Measurements from ENCODE around the gene OR6J1. TPM values are rescaled to one million over a fixed set of nuclear protein-coding genes. Genes with fewer than 3 reads are reported as not detected.
A peak's percentile ranks its signal among the peaks of the same experiment; 100 is the strongest.

The OR6J1 gene
- total RNA-seq, 1 experiment from 2014 or later: not detected

- peaks cover 25% of the 10 kb centered on the region for H3K4me1 ChIP-seq (ENCODE audit: insufficient read depth, low read length)
- H2AFZ ChIP-seq (ENCODE audit: low read length): no peak overlapping the region
- peaks cover 18% of the 10 kb centered on the region for H3K36me3 ChIP-seq (ENCODE audit: low read depth, low read length)
- no peak for ATAC-seq
- no peak overlapping the region for H3K4me3 ChIP-seq (ENCODE audit: low read length)
- CTCF ChIA-PET: no interaction called here
- TF ChIP-seq CTCF (conservative IDR thresholded peaks at IDR 0.05; ENCODE audit: low read depth, low read length): 0 out of 2 replicates have a peak, but pooled peaks have one; percentile 19
- TF ChIP-seq EZH2 (IDR thresholded peaks at IDR 0.05; ENCODE audit: low read length, unreplicated experiment): no peak
- TF ChIP-seq EZH2phosphoT487 (IDR thresholded peaks at IDR 0.05; ENCODE audit: borderline replicate concordance, low read length): no peak
- H3K4me2 ChIP-seq (ENCODE audit: low read length): peak overlapping the region; percentile 60; the same call in 1 of the 2 replicates
- no peaks in the 10 kb centered on the region for H3K27me3 ChIP-seq (ENCODE audit: low read length)
- H3K9me2 ChIP-seq (replicated peaks; ENCODE audit: low read length): no peaks in the 10 kb centered on the region
- no TSS peak for BruUV-seq (replicated peaks)
- H3K9ac ChIP-seq (ENCODE audit: low read length): no peak overlapping the region
- peaks cover 2% of the 10 kb centered on the region for H3F3A ChIP-seq (ENCODE audit: low read length, unreplicated experiment)
- H3K9me3 ChIP-seq (ENCODE audit: low read length): no peaks in the 10 kb centered on the region
- H4K20me1 ChIP-seq (ENCODE audit: low read length): no peaks in the 10 kb centered on the region
- POLR2A ChIA-PET (ENCODE audit: unreplicated experiment): interaction anchor here (0.5 kb wide), 1 partner anchor 29 kb away, joined by 3 read pairs; no protein-coding TSS in a partner anchor
- H3K27ac ChIP-seq (ENCODE audit: low read length): peak overlapping the region; percentile 65
- intact Hi-C loops (cut with micrococcal nuclease): loop anchor here (5.0 kb wide), 1 partner anchor 39 kb away; no protein-coding TSS in a partner anchor
- H3K79me2 ChIP-seq (ENCODE audit: low read length): no peaks in the 10 kb centered on the region
- DNase-seq: no peak
Observed at GRCh38 chr14:22613106-22613695, 31.0 kb downstream of the OR6J1 start.

GRCh38 chr14:22610931-22611330, 33.2 kb downstream of the OR6J1 start:
- Histone ChIP-seq H2AFZ (ENCODE audit: low read length) (no peak overlapping the region), H3K79me2 (ENCODE audit: low read length) (no peaks in the 10 kb centered on the region), H3F3A (ENCODE audit: low read length, unreplicated experiment) (peaks cover 7% of the 10 kb centered on the region), H4K20me1 (ENCODE audit: low read length) (no peaks in the 10 kb centered on the region), H3K27ac (ENCODE audit: low read length) (no peak overlapping the region), H3K9me3 (ENCODE audit: low read length) (no peaks in the 10 kb centered on the region), H3K36me3 (ENCODE audit: low read depth, low read length) (peaks cover 30% of the 10 kb centered on the region), H3K9me2 (replicated peaks; ENCODE audit: low read length) (no peaks in the 10 kb centered on the region), H3K4me3 (ENCODE audit: low read length) (no peak overlapping the region), H3K4me1 (ENCODE audit: insufficient read depth, low read length) (peaks cover 36% of the 10 kb centered on the region), H3K4me2 (ENCODE audit: low read length) (no peak overlapping the region), H3K27me3 (ENCODE audit: low read length) (no peaks in the 10 kb centered on the region), H3K9ac (ENCODE audit: low read length) (no peak overlapping the region)
- BruUV-seq (replicated peaks): no TSS peak
- intact Hi-C loops (cut with micrococcal nuclease): loop anchor here (5.0 kb wide), 1 partner anchor 41 kb away; no protein-coding TSS in a partner anchor
- no peak for TF ChIP-seq EZH2 (IDR thresholded peaks at IDR 0.05; ENCODE audit: low read length, unreplicated experiment)
- no peak for TF ChIP-seq CTCF (conservative IDR thresholded peaks at IDR 0.05; ENCODE audit: low read depth, low read length)
- no peak for TF ChIP-seq EZH2phosphoT487 (IDR thresholded peaks at IDR 0.05; ENCODE audit: borderline replicate concordance, low read length)
- ChIA-PET CTCF (no interaction called here), POLR2A (ENCODE audit: unreplicated experiment) (no interaction called here)
- ATAC-seq: no peak
- no peak for DNase-seq

- Histone ChIP-seq H2AFZ (ENCODE audit: low read length) (no peak overlapping the region), H3K27ac (ENCODE audit: low read length) (no peak overlapping the region), H3K4me2 (ENCODE audit: low read length) (no peak overlapping the region), H3K27me3 (ENCODE audit: low read length) (no peaks in the 10 kb centered on the region), H4K20me1 (ENCODE audit: low read length) (no peaks in the 10 kb centered on the region), H3K9ac (ENCODE audit: low read length) (no peak overlapping the region), H3K9me3 (ENCODE audit: low read length) (no peaks in the 10 kb centered on the region), H3K9me2 (replicated peaks; ENCODE audit: low read length) (no peaks in the 10 kb centered on the region), H3K79me2 (ENCODE audit: low read length) (no peaks in the 10 kb centered on the region), H3F3A (ENCODE audit: low read length, unreplicated experiment) (peaks cover 9% of the 10 kb centered on the region), H3K36me3 (ENCODE audit: low read depth, low read length) (peaks cover 45% of the 10 kb centered on the region), H3K4me3 (ENCODE audit: low read length) (no peak overlapping the region), H3K4me1 (ENCODE audit: insufficient read depth, low read length) (peaks cover 38% of the 10 kb centered on the region)
- ATAC-seq: no peak
- ChIA-PET CTCF (no interaction called here), POLR2A (ENCODE audit: unreplicated experiment) (interaction anchor here (0.6 kb wide), 1 partner anchor 160 kb away, joined by 5 read pairs; no protein-coding TSS in a partner anchor)
- BruUV-seq (replicated peaks): no TSS peak
- intact Hi-C loops (cut with micrococcal nuclease): no loop called here
- TF ChIP-seq EZH2phosphoT487 (IDR thresholded peaks at IDR 0.05; ENCODE audit: borderline replicate concordance, low read length) (no peak), EZH2 (IDR thresholded peaks at IDR 0.05; ENCODE audit: low read length, unreplicated experiment) (no peak), CTCF (conservative IDR thresholded peaks at IDR 0.05; ENCODE audit: low read depth, low read length) (no peak)
- DNase-seq: no peak
Observed at GRCh38 chr14:22607291-22607690, 36.9 kb downstream of the OR6J1 start.

All from PC-3 (cell line).